Osteocyte (in vitro differentiated cells): Measurements from ENCODE around the gene PDE6D. TPM values are rescaled to one million over a fixed set of nuclear protein-coding genes. Genes with fewer than 3 reads are reported as not detected.

ENCODE experiments used
- DNase-seq: peaks from one replicate; pipeline ENCODE4 v3.0.0; 2021; ENCODE audit warnings: mixed read lengths; ENCODE audit not compliant: unreplicated experiment; ENCODE audit errors: extremely low spot score
- H3K27ac Mint-ChIP-seq: one replicate; pipeline ENCODE4 v1.8.0; 2021; ENCODE audit warnings: mild to moderate bottlenecking, mixed read lengths; ENCODE audit not compliant: unreplicated experiment
- H3K27me3 Mint-ChIP-seq: one replicate; pipeline ENCODE4 v1.8.0; 2021; ENCODE audit warnings: mixed read lengths; ENCODE audit not compliant: unreplicated experiment
- H3K36me3 Mint-ChIP-seq: one replicate; pipeline ENCODE4 v1.8.0; 2021; ENCODE audit warnings: mixed read lengths; ENCODE audit not compliant: unreplicated experiment
- H3K4me1 Mint-ChIP-seq: one replicate; pipeline ENCODE4 v1.8.0; 2021; ENCODE audit warnings: mixed read lengths; ENCODE audit not compliant: unreplicated experiment
- H3K4me3 Mint-ChIP-seq: one replicate; pipeline ENCODE4 v1.8.0; 2021; ENCODE audit warnings: mild to moderate bottlenecking, moderate library complexity, mixed read lengths; ENCODE audit not compliant: unreplicated experiment
- H3K9me3 Mint-ChIP-seq: one replicate; pipeline ENCODE4 v1.8.0; 2021; ENCODE audit warnings: mixed read lengths; ENCODE audit not compliant: unreplicated experiment
- CTCF ChIP-seq: fragments of 200-600 bp; sonication (generic); IDR thresholded peaks from 2 replicates; pipeline ENCODE4 v1.5.0; 2021; ENCODE audit warnings: antibody characterized with exemption, mild to moderate bottlenecking, moderate library complexity
- total RNA-seq: library from RNA; stranded (reverse); gene quantifications from 2 replicates; pipeline ENCODE4 v1.2.1, GENCODE V29; 2021

The PDE6D gene
- total RNA-seq, 1 donor from 2014 or later: 17.6 TPM

GRCh38 chr2:231701456-231702373, 79.4 kb downstream of the PDE6D start:
- no peak for TF ChIP-seq CTCF
- Mint-ChIP-seq H3K27me3 (no peaks in the 10 kb centered on the region), H3K4me3 (no peak overlapping the region), H3K27ac (no peak overlapping the region), H3K36me3 (no peaks in the 10 kb centered on the region), H3K9me3 (no peaks in the 10 kb centered on the region), H3K4me1 (peaks cover 6% of the 10 kb centered on the region)
- no peak for DNase-seq

GRCh38 chr2:231699006-231699405, 82.1 kb downstream of the PDE6D start:
- Mint-ChIP-seq H3K27me3 (no peaks in the 10 kb centered on the region), H3K36me3 (no peaks in the 10 kb centered on the region), H3K27ac (no peak overlapping the region), H3K9me3 (no peaks in the 10 kb centered on the region), H3K4me1 (peaks cover 10% of the 10 kb centered on the region), H3K4me3 (no peak overlapping the region)
- no peak for TF ChIP-seq CTCF
- DNase-seq: no peak

- Mint-ChIP-seq H3K27ac (no peak overlapping the region), H3K36me3 (no peaks in the 10 kb centered on the region), H3K4me1 (peaks cover 10% of the 10 kb centered on the region), H3K4me3 (no peak overlapping the region), H3K9me3 (no peaks in the 10 kb centered on the region), H3K27me3 (no peaks in the 10 kb centered on the region)
- DNase-seq: no peak
- no peak for TF ChIP-seq CTCF
Measured at GRCh38 chr2:231696004-231696367, 85.1 kb downstream of the PDE6D start.

- DNase-seq: no peak
- Mint-ChIP-seq H3K9me3 (no peaks in the 10 kb centered on the region), H3K27me3 (no peaks in the 10 kb centered on the region), H3K36me3 (no peaks in the 10 kb centered on the region), H3K4me1 (peaks cover 10% of the 10 kb centered on the region), H3K4me3 (no peak overlapping the region), H3K27ac (no peak overlapping the region)
- TF ChIP-seq CTCF: no peak
Measured at GRCh38 chr2:231693956-231694355, 87.1 kb downstream of the PDE6D start.

- no peaks in the 10 kb centered on the region for H3K36me3 Mint-ChIP-seq
- no peaks in the 10 kb centered on the region for H3K9me3 Mint-ChIP-seq
- H3K4me3 Mint-ChIP-seq: no peak overlapping the region
- no peak for TF ChIP-seq CTCF
- H3K27ac Mint-ChIP-seq: no peak overlapping the region
- peaks cover 10% of the 10 kb centered on the region for H3K4me1 Mint-ChIP-seq
- DNase-seq: no peak
- H3K27me3 Mint-ChIP-seq: no peaks in the 10 kb centered on the region
Measured at GRCh38 chr2:231692847-231693246, 88.2 kb downstream of the PDE6D start.
